ENCODE results near the gene RABL2B.
A peak's percentile ranks its signal among the peaks of the same experiment; 100 is the strongest.

Gene RABL2B

DNA sequence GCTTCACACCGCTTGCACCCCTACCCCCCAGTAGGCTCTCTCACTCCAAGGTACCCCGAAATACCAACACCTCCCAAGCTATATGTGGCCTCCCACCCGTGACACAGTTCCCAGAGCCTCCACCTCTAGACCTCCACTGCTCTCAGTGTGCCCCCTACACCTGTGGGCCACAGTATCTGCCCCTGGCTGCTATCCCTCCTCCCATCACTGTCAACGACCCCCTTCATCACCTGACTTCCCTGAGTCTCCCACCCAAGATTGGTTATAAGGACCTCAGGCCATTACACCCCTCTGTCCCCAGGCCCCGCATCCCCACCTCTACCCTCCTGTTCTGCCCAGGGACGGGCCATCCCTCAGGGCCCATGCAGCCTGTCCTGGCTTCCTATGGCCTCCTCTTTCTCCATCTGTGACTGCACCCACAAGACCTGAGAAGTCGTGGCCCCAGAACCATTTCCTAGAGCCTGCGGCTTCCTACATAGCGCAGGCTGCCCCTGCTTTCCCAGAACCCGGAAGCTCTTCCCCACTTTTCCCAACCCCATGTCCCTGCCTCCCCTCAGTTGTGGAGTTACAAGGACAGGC lies 44.7 kb downstream of the RABL2B start:
- no peak for DNase-seq (ENCODE audit: low spot score)

DNA sequence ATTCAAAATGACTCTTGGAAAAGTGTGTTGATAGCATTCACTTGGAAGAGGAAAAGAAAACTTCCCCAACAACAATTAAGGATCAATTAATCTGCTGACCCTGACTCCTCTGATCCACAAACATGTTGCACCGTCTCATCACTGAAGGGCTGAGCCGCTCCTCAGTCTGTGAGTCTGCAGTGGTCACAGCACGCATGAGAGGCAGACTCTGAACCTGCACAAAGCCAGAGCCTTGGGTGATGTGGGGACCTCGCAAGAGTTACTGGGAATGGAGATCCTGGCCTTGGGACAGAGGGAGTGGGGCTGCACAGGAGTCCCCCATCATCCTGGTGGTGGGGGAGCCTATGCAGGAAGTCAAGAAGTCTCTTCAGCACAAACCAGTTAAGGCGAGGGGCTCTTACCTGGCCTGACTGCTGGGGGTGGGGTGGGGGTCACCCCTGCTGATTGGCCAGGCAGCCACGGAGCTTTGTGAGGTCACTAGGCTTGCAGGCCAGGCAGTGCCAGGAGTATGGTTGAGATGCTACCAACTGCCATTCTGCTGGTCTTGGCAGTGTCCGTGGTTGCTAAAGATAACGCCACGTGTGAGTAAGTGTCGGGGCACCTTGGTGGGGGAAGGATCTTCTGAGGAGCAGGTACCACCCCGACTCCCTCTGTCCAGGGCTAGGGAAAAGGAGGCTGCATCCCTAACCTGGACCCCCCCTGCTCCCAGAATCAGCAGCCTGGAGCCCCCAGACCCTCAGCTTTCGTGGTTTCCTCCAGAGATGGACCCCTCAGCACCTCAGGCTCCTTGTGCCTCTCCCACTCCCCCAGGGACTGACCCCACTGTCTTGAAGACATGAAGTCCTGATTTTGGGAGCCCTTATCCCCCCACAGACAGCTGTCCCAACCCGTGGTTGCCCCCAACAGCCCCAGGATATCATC lies 45.4 kb downstream of the RABL2B start, which contains the start of gene ACR:
Gene ACR, plus strand, starts transcription at position 477 of the 921 bp plus-strand sequence. Its CDS starts 32 bp downstream, at position 509.
- no peak for DNase-seq (ENCODE audit: low spot score)

GRCh38 chr22:50735739-50736030 lies 47.8 kb downstream of the RABL2B start:
- no peak for DNase-seq (ENCODE audit: low spot score)

DNA sequence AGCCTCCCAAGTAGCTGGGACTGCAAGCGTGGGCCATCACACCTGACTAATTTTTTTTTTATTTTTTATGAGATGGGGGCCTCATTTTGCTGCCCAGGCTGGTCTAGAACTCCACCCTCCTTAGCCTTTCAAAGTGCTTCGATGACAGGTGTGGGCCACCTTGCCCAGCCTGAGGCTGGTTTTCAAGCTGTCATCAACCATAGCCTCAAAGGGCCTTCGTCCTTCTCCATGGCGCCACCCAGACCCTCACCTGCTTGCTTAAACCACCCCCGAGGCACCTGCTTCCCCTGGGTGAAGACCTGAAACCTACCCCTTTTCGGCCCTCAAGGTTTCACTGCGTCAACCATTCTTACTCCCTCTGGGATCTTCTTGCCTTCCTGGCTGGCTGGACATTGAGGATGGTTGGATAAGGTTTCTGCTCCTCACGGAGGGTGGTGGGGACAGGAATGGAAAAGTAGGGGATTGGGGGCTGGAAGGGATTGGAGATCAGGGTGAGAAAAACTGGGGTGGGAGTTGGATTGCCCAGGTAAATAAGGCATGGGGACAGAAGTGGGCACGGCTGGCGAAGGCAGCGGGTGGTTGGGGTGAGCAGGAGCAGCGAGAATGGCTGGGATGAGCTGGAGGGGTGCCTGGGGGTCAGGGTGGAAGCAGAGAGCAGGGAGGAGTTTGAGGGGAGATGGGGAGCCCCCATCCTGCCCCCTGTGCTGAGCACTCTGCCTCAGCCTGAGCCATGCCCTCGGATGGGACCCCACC lies 48.3 kb downstream of the RABL2B start:
- no peak for DNase-seq (ENCODE audit: low spot score)

GRCh38 chr22:50734343-50734771 lies 49.1 kb downstream of the RABL2B start:
- DNase-seq (ENCODE audit: low spot score), result no peak

DNA sequence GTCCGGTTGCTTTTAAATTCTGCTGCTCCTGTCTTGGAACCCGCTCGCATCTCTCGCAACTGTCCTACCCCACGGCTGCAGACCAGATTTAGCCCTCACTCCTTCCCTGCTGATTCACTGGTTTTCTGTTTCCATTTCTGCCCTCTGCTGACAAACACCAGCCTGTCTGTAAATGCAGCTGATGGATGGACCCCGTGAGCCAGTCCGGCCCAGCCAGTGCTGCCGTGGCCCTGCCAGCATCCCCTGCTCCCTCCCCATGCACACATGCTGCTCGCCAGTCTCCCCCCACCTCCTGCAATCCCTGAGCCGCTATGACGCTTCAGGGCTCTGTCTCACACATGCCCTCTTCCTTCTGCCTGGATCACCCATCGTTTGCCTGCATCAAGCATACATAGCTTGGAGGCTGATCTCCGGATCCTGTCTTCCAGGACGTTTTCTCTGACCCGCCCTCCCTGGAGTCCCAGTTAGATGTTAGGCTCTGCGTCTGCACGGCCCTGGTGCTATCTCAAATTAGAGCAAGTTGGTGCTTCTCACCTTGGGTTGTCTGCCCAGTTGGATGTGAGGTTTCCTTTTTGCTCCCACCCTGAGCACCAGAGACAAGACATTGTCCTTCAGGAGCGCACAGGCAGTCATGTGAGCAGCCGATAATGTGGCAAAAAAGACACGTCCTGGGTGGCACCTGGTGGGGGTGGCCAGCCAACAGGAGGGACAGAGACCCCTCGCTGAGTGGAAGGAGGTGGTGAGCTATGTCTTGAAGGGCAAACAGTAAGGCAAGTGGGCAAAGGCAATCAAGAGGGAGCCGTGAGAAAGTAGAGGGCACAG lies 49.7 kb downstream of the RABL2B start:
- DNase-seq (ENCODE audit: low spot score), result peak; percentile 74

GRCh38 chr22:50732681-50733080 lies 50.8 kb downstream of the RABL2B start:
- no peak for DNase-seq (ENCODE audit: low spot score)

- DNase-seq (ENCODE audit: low spot score), result peak; percentile 66
Observed at GRCh38 chr22:50731811-50732624, 51.4 kb downstream of the RABL2B start.

- no peak for DNase-seq (ENCODE audit: low spot score)
Observed at GRCh38 chr22:50730941-50731661, 52.3 kb downstream of the RABL2B start.

GRCh38 chr22:50730013-50730891 lies 53.2 kb downstream of the RABL2B start:
- DNase-seq (ENCODE audit: low spot score), result no peak

GRCh38 chr22:50729391-50730012 lies 53.9 kb downstream of the RABL2B start:
- DNase-seq (ENCODE audit: low spot score), result no peak

DNA sequence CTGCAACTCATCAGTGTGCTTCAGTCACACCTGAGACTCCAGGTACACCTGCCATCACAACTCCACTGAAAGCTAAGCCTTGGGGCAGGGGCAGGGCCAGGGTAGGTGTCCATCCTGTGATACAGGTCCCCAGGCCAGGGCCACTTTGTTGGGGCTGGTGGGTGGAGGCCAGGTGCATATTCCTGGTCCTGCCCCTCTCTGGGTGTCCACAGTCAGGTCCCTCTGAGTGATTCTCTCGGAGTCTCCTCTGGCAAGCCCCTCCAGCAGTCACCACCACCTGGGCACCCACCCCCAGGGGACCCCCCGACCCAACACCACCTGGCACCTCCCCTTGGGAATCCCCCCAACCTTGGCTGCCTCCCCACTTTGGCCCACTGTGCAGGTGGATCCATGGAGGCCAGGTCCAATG lies 54.9 kb downstream of the RABL2B start:
- no peak for DNase-seq (ENCODE audit: low spot score)

GRCh38 chr22:50727678-50728522 lies 55.5 kb downstream of the RABL2B start:
- no peak for DNase-seq (ENCODE audit: low spot score)

- DNase-seq (ENCODE audit: low spot score), result no peak
Observed at GRCh38 chr22:50726643-50727340, 56.6 kb downstream of the RABL2B start.

- DNase-seq (ENCODE audit: low spot score), result no peak
Observed at GRCh38 chr22:50725597-50725996, 57.8 kb downstream of the RABL2B start.

DNA sequence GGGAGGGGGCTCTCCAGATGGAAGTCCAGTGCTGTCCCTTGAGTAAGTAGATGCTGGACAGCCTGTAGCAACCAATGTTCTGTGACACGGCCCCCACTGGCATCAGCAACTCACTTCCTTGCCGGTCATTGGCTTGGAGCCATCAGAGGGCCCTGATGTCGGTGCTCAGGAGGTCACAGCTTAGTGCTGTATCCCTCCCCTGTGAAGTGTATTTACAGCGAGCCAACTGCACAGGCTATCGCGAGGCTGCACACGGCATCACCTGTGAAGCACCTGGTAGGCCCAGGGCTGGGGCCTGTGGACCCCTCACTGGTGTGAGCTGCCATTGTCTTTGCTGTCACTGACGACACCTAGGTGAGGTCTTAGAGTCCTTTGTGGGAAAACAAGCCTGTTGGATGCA lies 58.8 kb downstream of the RABL2B start:
- DNase-seq (ENCODE audit: low spot score), result no peak

DNA sequence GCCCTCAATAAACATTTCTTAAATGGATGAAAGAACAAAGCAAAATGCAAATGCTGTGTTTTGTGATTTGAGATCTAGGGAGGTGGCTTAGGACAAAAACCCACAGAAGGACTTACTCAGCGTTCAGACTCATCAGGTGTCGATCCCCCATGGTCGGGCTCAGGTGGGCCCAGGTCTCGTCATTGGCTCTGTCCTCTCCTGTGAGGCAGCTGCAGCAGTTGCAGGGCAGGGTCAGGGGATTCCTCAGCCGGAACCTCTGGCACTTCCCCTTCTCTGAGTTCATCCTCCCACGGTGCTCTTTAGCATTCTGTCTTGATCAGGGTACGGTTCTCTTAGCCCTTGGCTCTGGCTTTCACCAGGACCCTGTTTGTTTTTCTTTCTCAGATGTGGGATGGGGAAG lies 59.4 kb downstream of the RABL2B start:
- DNase-seq (ENCODE audit: low spot score), result no peak
